CD4-positive, alpha-beta T cell treated with Interleukin-17A for 4 hours (primary cell): ENCODE data around the gene ZDHHC11B.

ENCODE experiments used
- DNase-seq: peaks from one replicate; pipeline ENCODE4 v3.0.0-alpha.2; 2020; ENCODE audit warnings: mixed read lengths

The ZDHHC11B gene

GRCh38 chr5:671459-672328, 112.8 kb downstream of the ZDHHC11B start:
- DNase-seq: peak; percentile 78

DNA sequence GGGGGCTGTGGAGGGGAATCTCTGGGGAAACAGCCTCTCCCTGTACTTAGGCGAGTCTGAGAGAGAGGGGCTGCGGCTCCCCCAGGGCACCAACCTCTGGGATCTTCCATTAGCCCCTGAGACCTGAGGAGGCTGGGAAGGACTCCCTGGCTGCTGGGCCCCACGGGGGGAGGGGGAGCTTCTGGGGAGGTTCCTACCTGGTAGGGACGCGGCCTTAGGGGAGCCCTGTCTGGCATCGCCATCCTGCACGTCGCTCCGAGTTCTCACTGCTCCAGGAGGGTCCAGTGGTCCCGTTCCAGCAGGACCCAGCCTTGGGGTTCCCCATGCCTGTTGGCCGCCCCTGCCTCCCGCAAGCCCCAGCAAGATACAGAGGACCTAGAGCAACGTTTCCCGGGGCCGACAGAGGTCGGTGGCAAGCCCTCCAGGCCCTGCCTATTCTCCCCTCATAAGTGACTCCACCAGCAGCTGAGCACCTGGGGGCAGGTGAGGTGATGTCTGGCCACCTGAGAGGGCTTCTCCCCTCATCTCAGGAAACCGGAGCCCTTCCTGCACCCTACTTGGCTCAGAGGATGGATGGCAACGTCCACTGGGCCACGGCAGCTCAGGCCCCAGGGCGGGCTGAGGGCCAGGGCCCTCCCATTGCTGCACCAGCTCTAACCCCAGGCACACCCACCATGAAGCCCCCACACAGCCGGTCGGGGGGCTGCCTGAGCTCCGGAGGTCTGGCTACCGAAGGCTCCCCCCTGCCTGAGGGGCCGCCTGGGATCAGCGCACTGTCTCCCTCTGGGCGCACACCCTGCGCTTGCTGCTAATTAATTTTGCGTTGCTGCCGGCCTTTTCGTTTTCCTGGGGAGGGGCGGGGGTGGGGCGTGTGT, 113.9 kb downstream of the ZDHHC11B start:
- no peak for DNase-seq

DNA sequence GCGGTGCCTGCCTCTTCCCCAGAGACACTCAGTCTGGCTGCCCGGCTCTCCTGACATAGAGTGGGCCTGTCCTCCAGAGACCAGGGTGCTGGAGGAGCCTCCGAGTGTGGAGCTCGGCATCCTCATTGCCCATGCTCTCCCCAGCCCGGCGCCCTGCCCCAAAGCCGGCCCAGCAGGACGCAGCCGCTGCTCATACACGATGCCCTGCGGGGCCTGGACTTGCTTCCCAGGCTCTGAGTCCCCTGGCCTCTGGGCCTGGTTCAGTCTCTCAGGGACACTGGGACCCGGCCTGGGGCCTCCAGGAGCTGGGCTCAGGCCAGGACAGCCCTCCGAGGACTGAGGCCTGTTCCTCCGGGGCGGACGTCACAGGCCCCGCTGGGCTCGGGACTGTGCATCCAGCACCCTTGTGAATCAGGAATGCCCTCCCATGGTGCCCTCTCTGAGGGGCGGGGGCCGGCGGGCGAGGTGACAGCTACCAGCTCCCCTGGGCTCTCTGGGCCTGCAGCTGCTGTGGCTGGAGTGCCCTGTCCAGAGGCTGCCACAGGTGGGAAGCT, 114.6 kb downstream of the ZDHHC11B start:
- no peak for DNase-seq

GRCh38 chr5:669111-669841, 115.3 kb downstream of the ZDHHC11B start:
- peak; percentile 60 for DNase-seq

GRCh38 chr5:668283-668995, 116.1 kb downstream of the ZDHHC11B start:
- no peak for DNase-seq

DNA sequence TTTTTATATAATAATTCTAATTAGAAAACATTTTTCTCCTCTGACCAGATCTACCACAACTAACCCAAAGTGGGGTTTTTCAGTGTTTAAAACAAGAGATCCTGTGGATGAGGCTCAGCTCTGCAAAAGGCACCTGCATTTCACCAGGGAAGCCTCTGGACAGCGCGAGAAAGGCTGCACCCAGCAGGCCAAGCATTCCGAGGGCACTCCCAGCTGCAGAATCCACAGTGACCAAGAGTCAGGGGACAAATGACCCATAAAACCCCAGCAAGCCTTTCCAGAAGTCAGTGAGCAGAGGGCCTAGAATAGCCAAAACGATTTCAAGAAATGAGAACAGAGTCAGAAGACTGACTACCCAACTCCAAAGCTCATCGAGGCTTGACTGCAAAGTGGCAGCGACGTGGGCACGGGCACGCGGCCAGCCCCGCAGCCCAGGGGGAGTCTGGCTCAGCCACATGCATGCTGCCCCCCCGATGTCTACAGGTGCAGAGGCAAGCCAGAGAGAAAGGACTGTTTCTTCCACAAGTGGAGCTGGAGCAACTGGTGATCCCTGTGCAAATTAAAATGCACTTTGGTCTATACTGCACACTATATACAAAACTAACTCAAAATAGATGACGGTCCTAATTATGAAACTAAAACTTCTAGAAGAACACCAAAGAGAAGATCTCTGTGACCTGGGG, 117.6 kb downstream of the ZDHHC11B start:
- DNase-seq: no peak

DNA sequence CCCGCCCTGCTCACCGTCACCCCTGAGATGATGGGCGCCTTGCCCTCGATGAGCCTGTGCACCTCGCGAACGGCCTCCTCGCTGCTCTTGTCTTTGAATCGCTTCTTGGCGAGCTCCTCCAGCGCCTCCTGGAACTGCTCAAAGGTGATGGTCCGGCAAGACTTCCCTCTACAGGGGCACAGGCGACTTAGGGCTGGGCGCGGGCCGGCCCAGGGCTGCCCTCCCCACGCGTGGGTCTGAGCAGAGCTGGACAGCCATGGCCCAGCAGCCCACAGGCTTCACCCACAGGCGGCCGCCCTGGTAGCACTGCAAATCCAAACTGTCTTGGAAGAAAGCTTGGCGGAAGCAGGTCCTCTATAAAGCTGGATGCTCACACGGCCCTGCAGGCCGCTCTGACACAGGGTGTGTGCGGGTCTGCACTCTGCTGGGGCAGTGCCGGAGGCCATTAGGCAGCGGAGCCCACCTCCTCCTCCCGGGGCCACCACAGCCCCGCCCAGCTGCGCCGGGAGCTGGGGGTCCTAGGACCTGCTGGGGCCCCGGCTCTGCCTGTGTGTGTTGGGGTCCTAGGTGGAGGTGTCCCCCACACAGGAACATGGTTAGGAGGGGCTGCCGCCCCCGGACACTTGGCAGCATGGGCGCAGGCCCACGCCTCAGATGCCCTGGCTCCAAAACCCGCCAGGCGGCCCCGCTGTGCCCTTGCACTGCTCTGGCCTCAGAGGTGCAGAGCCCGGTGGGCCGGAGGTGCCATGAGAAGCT, 118.4 kb downstream of the ZDHHC11B start:
- no peak for DNase-seq

DNA sequence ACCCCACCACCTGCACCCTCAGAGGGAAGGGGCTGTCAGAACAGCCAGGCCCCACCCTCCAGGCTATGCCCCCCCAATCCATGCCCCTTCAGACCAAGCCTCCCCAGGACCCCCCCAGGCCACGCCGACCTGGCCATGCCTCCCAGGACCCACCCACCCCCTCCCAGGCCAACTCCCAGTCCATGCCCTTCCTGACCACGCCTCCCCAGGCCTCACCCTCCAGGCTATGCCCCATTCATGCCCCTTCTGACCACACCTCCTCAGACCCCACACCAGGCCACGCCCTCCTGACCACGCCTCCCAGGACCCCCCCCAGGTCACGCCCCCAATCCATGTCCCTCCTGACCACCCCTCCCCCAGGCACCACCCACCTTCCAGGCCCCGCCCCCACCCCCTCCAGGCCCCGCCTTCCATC, 119.0 kb downstream of the ZDHHC11B start:
- DNase-seq: no peak

DNA sequence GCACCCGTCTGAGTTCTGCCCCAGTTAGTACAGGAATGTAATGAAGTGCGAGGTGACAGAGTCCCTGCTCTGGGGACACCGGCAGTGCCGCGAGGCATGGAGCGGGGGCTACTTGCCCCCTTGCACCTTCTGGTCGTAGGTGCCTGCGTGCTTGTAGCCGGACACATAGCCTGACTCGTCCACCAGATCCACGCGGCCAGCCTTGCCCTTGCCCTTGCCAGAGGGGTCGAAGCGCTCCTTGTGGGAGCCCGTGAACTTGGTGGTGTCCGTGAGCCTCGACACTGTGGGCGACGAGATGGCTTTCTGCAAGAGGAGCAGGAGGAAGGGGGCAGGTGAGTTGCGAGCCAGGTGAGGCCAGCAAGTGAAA, 119.6 kb downstream of the ZDHHC11B start:
- no peak for DNase-seq

- DNase-seq: no peak
Observed at GRCh38 chr5:664343-664993, 120.1 kb downstream of the ZDHHC11B start.

GRCh38 chr5:663436-664342, 120.8 kb downstream of the ZDHHC11B start:
- no peak for DNase-seq

- DNase-seq: no peak
Observed at GRCh38 chr5:662751-663435, 121.6 kb downstream of the ZDHHC11B start.

DNA sequence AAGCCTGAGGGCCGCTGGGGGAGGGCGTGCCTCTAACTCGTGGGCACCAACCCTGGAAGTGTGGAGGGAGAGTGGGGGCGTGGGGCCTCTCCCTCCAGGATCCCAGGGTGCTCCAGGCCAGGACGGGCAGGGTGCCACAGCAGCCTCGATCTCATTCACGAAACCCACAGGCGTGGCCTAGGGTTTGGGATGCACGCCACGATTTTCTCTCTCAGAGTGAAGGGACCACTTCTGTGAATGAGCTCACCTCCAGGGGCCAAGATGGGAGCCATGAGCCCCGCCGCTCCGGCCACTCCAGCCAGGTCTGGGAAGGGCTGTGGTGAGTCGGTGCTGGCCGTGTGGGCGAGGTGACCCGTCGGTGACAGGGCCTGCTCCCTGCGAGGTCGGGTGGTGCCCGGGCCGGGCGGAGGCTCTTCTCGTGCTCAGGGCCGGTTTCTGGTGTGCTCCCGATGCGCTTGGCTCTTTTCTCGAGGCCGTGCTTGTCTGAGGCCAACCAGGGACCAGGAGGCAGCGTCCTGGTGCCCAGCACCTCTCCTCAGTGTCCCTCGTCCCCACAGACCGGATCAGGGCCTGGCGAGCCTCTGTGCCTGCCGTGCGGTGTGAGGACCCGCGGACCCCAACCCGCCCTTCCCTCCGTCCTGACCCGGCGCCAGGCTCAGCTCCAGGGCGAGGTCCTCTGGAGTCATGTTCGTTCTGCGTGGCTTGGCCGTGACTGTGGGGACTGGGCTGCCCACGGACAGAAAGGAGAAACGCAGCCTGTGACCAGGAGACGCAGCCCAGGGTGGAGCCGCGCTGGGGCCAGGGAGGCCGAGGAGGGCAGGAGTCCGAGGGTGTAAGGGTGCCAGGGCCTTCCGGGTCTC, 122.4 kb downstream of the ZDHHC11B start:
- DNase-seq: no peak

DNA sequence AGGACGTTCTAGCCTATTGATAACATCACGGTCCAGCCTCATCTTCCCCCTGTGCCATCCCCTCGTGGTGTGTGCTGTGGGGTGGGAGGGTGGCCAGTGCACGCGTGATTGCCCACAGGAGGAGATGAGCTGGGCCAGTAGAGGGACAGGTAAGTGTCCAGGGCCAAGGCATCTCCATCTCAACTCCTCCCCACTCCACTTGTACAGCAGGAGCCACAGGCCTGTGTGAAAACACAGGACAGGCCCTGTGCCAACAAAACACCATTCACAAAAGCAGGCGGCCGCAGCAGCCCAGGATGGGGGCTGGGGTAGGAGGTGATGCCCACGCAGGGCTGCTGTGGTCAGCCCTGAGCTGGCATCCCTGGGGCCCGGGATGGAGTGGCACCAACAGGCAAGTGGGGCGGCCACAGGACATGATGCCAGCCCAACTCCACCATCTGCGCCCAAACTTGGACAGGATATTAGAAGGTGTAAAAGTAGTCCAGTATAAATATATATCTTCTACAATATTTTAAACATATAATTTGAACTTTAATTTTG, 124.0 kb downstream of the ZDHHC11B start:
- no peak for DNase-seq
